SU-DHL-6 (cell line): ENCODE results near the gene RASGRP4.

ENCODE experiments used
- H2AFZ ChIP-seq: fragments of 200-600 bp; sonication (generic); 2 replicates; pipeline ENCODE4 v1.6.1; 2014; ENCODE audit warnings: low read depth, mild to moderate bottlenecking, moderate library complexity, mixed read lengths, antibody characterized with exemption, low read length; ENCODE audit not compliant: severe bottlenecking
- H3F3A ChIP-seq: fragments of 200-600 bp; shearing (Covaris generic); 2 replicates; pipeline ENCODE4 v1.6.0; 2016; ENCODE audit warnings: antibody characterized with exemption, mild to moderate bottlenecking; ENCODE audit not compliant: insufficient read depth
- H3K27ac ChIP-seq: fragments of 200-600 bp; sonication (generic); 2 replicates; pipeline ENCODE4 v1.5.1; 2016; ENCODE audit warnings: low read depth, mild to moderate bottlenecking, low read length, moderate library complexity, mixed read lengths
- H3K27me3 ChIP-seq: fragments of 200-600 bp; sonication (generic), shearing (Covaris generic); 2 replicates; pipeline ENCODE4 v1.6.0; 2014; ENCODE audit warnings: mild to moderate bottlenecking, low read length
- H3K36me3 ChIP-seq: fragments of 200-600 bp; sonication (generic); 2 replicates; pipeline ENCODE4 v1.6.1; 2014; ENCODE audit warnings: mild to moderate bottlenecking, low read length, mixed read lengths
- H3K4me2 ChIP-seq: fragments of 300-600, 200-600 bp; shearing (Covaris generic), sonication (generic); 2 replicates; pipeline ENCODE4 v1.6.0; 2014; ENCODE audit warnings: low read length, low read depth, mild to moderate bottlenecking; ENCODE audit not compliant: poor library complexity, severe bottlenecking
- H3K4me3 ChIP-seq: fragments of 200-600 bp; sonication (generic); 2 replicates; pipeline ENCODE4 v1.5.1; 2014; ENCODE audit warnings: antibody characterized with exemption, low read length, mild to moderate bottlenecking, mixed read lengths; ENCODE audit not compliant: insufficient read depth, poor library complexity, severe bottlenecking
- H3K79me2 ChIP-seq: fragments of 200-600 bp; sonication (generic); 2 replicates; pipeline ENCODE4 v1.6.1; 2014; ENCODE audit warnings: mild to moderate bottlenecking, low read length, moderate library complexity; ENCODE audit not compliant: insufficient read depth
- H3K9ac ChIP-seq: fragments of 200-600 bp; sonication (generic); 2 replicates; pipeline ENCODE4 v1.7.0; 2014; ENCODE audit warnings: mild to moderate bottlenecking, low read length
- H3K9me2 ChIP-seq: fragments of 200-600 bp; sonication (generic); replicated peaks from 2 replicates; pipeline ENCODE4 v1.6.1; 2014; ENCODE audit warnings: low read length; ENCODE audit not compliant: insufficient read depth
- H3K9me3 ChIP-seq: fragments of 200-600 bp; sonication (generic); 2 replicates; pipeline ENCODE4 v1.6.1; 2014; ENCODE audit warnings: low read length, mixed read lengths; ENCODE audit not compliant: insufficient read depth
- H4K20me1 ChIP-seq: fragments of 200-600 bp; sonication (generic); 2 replicates; pipeline ENCODE4 v1.6.1; 2014; ENCODE audit warnings: low read depth, mild to moderate bottlenecking, antibody characterized with exemption, low read length, moderate library complexity, mixed read lengths
- EZH2phosphoT487 ChIP-seq: fragments of 200-600 bp; sonication (generic), shearing (Covaris generic); conservative IDR thresholded peaks from 2 replicates; pipeline ENCODE4 v1.6.1; 2018; ENCODE audit warnings: mild to moderate bottlenecking, antibody characterized with exemption, low read length, moderate library complexity, mixed read lengths
- TF ChIP-seq, protein P1 (sequence below): fragments of 200-600 bp; sonication (generic); IDR thresholded peaks from one replicate; pipeline ENCODE4 v1.5.1; 2017; ENCODE audit warnings: antibody characterized with exemption, mild to moderate bottlenecking, low read length, moderate library complexity; ENCODE audit not compliant: insufficient read depth, poor library complexity, severe bottlenecking

RASGRP4 gene

DNA sequence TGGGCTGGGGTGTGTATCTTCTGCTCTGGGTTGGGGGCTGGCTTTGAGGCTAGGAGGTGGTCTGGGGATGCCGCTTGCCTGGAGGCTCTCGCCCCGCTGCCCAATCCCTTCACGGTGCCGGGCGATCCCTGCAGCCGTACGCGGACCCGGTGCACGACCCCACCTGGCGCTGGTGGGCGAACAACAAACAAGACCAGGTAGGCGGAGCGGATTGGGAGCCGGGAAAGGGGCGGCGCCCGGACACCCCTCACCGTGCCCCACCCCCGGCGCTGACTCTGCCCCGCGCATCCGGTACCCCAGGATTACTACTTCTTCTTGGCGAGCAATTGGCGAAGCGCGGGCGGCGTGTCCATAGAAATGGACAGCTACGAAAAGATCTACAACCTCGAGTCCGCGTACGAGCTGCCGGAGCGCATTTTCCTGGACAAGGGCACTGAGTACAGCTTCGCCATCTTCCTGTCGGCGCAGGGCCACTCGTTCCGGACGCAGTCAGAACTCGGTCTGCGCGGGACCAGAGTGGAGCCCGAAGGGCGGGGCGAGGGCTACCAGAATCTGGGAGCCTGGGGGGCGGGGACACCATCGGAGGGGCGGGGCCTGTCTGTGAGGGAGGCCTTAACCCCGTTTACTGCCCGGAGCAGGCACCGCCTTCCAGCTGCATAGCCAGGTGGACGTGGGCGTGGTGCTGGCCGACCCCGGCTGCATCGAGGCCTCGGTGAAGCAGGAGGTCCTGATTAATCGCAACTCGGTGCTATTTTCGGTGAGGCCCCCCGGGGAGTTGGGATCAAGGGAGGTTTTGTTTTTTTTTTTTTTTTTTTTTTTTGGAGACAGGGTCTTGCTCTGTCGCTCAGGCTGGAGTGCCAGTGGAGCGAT lies 63.7 kb downstream of the RASGRP4 start:
- no peak for TF ChIP-seq EZH2phosphoT487
- TF ChIP-seq, protein P1, sequence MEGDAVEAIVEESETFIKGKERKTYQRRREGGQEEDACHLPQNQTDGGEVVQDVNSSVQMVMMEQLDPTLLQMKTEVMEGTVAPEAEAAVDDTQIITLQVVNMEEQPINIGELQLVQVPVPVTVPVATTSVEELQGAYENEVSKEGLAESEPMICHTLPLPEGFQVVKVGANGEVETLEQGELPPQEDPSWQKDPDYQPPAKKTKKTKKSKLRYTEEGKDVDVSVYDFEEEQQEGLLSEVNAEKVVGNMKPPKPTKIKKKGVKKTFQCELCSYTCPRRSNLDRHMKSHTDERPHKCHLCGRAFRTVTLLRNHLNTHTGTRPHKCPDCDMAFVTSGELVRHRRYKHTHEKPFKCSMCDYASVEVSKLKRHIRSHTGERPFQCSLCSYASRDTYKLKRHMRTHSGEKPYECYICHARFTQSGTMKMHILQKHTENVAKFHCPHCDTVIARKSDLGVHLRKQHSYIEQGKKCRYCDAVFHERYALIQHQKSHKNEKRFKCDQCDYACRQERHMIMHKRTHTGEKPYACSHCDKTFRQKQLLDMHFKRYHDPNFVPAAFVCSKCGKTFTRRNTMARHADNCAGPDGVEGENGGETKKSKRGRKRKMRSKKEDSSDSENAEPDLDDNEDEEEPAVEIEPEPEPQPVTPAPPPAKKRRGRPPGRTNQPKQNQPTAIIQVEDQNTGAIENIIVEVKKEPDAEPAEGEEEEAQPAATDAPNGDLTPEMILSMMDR = no peak
- H3K79me2 ChIP-seq = no peaks in the 10 kb centered on the region
- peak overlapping the region; percentile 66 for H3K4me2 ChIP-seq
- no peaks in the 10 kb centered on the region for H3K9me3 ChIP-seq
- no peaks in the 10 kb centered on the region for H3F3A ChIP-seq
- no peak overlapping the region for H3K27ac ChIP-seq
- H3K27me3 ChIP-seq = no peaks in the 10 kb centered on the region
- H3K4me3 ChIP-seq = peak overlapping the region; percentile 53
- no peaks in the 10 kb centered on the region for H3K36me3 ChIP-seq
- no peaks in the 10 kb centered on the region for H3K9me2 ChIP-seq
- no peaks in the 10 kb centered on the region for H4K20me1 ChIP-seq
- peak overlapping the region; percentile 49 for H2AFZ ChIP-seq
- peak overlapping the region; percentile 30 for H3K9ac ChIP-seq

DNA sequence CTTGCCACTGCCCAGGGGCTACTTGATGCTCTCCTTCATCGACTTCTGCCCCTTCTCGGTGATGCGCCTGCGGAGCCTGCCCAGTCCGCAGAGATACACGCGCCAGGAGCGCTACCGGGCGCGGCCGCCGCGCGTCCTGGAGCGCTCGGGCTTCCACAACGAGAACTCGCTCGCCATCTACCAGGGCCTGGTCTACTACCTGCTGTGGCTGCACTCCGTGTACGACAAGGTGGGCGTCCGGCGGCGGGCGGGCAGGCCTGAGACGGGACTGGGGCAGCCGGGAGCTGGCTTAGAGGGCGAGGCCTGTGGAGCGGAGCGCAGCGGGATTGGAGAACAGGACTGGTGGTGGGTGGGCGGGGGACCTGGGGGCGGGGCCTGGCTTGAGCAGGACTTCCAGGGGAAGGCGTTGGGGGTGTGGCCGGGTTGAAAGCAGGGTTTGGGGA lies 64.4 kb downstream of the RASGRP4 start:
- Histone ChIP-seq H3K9me3 (no peaks in the 10 kb centered on the region), H3K9me2 (no peaks in the 10 kb centered on the region), H3K79me2 (no peaks in the 10 kb centered on the region), H3K4me3 (peak overlapping the region; percentile 53), H3K27ac (no peak overlapping the region), H4K20me1 (no peaks in the 10 kb centered on the region), H3K27me3 (no peaks in the 10 kb centered on the region), H3K9ac (peak overlapping the region; percentile 30; the same call in 1 of the 2 replicates), H3K4me2 (peak overlapping the region; percentile 66), H2AFZ (peak overlapping the region; percentile 71), H3K36me3 (no peaks in the 10 kb centered on the region), H3F3A (no peaks in the 10 kb centered on the region)
- TF ChIP-seq EZH2phosphoT487 = no peak
- TF ChIP-seq, protein P1 = no peak

DNA sequence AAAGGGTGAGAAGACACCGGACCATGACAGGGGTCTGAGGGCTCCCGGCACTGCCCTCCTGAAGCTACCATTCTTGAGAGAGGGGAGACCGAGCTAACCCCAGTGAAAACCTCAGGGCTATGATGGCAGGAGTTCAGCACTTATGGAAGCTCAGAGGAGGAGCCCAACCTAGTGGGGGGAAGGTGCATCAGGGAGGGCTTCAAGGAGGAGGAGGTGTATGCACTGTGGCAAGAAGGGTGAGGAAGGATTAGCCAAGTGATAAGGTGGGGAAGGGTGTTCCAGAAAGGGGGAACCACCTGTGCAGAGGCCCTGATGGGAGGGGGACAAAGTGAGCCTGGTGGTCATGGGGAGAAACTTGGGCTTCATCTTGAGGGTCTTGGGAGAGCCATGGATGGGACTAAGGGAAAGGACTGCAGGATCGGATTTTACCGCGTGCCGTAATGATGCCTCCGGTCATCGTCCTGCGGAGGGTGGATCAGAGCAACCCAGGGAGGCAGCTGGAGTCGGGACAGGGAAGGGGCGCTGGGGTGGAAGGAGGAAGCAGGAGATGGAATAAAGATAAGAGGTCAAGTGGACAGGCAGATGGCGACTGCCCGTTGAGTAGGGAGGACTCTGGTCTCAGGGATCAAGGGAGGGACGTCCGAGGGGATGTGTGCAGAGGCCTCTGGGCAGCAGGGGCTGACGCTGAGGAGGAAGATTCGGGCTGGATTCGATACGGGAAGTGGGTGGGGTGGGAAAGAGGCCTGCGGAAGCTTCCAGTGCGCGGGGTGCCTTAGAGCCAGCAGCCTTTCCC lies 65.0 kb downstream of the RASGRP4 start:
- H3K9ac ChIP-seq = no peak overlapping the region; the same call in 1 of the 2 replicates
- H3K4me3 ChIP-seq = no peak overlapping the region
- no peaks in the 10 kb centered on the region for H3F3A ChIP-seq
- no peaks in the 10 kb centered on the region for H3K27me3 ChIP-seq
- peak overlapping the region; percentile 66 for H3K4me2 ChIP-seq
- H3K9me3 ChIP-seq = no peaks in the 10 kb centered on the region
- H3K36me3 ChIP-seq = no peaks in the 10 kb centered on the region
- no peaks in the 10 kb centered on the region for H3K79me2 ChIP-seq
- no peaks in the 10 kb centered on the region for H4K20me1 ChIP-seq
- TF ChIP-seq, protein P1 = no peak
- no peak for TF ChIP-seq EZH2phosphoT487
- no peaks in the 10 kb centered on the region for H3K9me2 ChIP-seq
- H2AFZ ChIP-seq = peak overlapping the region; percentile 71
- no peak overlapping the region for H3K27ac ChIP-seq
